Central memory CD8-positive, alpha-beta T cell (primary cell): ENCODE results near the gene PAQR7.

ENCODE experiments used
- ATAC-seq: fragments of 150-1000 bp; cut with Tn5 transposase; replicated peaks from 2 replicates; pipeline ENCODE4 v1.10.0; 2022; ENCODE audit warnings: mild to moderate bottlenecking, moderate FRiP score, moderate number of reproducible peaks; ENCODE audit not compliant: poor library complexity, severe bottlenecking; ENCODE audit errors: extremely low read depth
- DNase-seq, 2 donors: peaks; one replicate each; pipeline ENCODE4 v3.0.0; 2021; ENCODE audit warnings: low spot score in 2 of 2
- H3K27ac Mint-ChIP-seq: one replicate; pipeline ENCODE4 v1.8.0; 2022; ENCODE audit warnings: low read depth, mild to moderate bottlenecking, moderate library complexity, mixed read lengths
- H3K27me3 Mint-ChIP-seq: one replicate; pipeline ENCODE4 v1.8.0; 2022; ENCODE audit warnings: mixed read lengths
- H3K36me3 Mint-ChIP-seq: one replicate; pipeline ENCODE4 v1.8.0; 2022; ENCODE audit warnings: mild to moderate bottlenecking, moderate library complexity, mixed read lengths; ENCODE audit not compliant: insufficient read depth
- H3K4me1 Mint-ChIP-seq: one replicate; pipeline ENCODE4 v1.8.0; 2022; ENCODE audit warnings: mixed read lengths
- H3K4me3 Mint-ChIP-seq: one replicate; pipeline ENCODE4 v1.8.0; 2022; ENCODE audit warnings: mild to moderate bottlenecking, moderate library complexity, mixed read lengths
- H3K9me3 Mint-ChIP-seq: one replicate; pipeline ENCODE4 v1.8.0; 2022; ENCODE audit warnings: mixed read lengths

Gene PAQR7

DNA sequence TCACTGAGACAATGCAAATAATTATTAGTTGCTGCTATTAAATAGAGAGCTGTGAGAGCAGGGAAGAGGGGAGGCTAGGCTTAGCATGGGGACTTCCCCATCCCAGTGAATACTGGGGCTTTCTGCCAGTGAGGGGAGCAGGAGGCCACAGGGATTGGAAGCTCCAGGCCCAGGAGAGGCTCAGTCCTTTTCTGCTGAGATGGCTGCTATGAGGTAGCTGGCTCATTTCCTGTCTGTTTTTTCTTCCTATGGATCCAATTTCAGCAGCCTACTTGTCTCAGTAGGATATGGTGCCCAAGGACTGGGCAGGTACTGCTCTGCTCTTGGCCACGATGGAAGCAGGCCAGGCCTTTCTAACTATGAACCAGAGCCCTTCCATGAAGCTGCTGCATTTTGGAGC, 20.8 kb upstream of the PAQR7 start:
- Mint-ChIP-seq H3K27me3 (no peaks in the 10 kb centered on the region), H3K4me1 (peaks cover 9% of the 10 kb centered on the region), H3K36me3 (peaks cover 9% of the 10 kb centered on the region), H3K9me3 (no peaks in the 10 kb centered on the region), H3K27ac (no peak overlapping the region), H3K4me3 (no peak overlapping the region)
- no peak for ATAC-seq
- no peak for DNase-seq

DNA sequence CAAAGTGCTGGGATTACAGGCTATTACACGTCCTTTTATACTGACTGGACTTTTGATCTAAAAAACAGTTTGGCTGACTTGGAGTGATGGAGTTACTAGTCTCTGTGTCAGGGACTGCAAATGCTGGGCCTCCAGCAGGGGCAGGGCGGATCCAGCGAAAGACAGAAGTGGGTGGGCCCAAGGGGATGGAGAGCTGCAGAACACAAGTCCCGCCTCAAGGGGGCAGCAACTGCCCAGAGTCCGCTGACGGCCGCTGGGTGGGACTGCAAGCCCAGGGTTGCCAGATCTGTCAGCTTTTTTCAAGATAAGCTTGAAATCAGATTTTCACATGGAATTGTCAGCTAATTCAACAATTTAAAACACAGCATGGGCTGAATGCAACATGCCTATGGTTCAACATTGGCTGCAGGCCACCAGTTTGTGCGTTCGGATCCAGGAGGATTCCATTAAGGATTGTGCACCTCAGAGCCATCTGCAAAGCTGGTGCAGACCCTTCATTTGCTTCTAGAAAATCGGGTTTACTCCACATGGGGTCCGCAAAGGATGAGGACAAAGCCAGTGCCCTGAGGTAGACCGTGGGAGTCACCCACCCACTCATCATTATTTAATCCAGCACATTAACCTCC, 20.0 kb upstream of the PAQR7 start:
- no peaks in the 10 kb centered on the region for H3K9me3 Mint-ChIP-seq
- no peaks in the 10 kb centered on the region for H3K27me3 Mint-ChIP-seq
- H3K36me3 Mint-ChIP-seq: peaks cover 6% of the 10 kb centered on the region
- H3K27ac Mint-ChIP-seq: no peak overlapping the region
- no peak overlapping the region for H3K4me3 Mint-ChIP-seq
- peak; percentile 89 to 91 for DNase-seq
- peak; percentile 100 for ATAC-seq
- H3K4me1 Mint-ChIP-seq: peaks cover 9% of the 10 kb centered on the region

DNA sequence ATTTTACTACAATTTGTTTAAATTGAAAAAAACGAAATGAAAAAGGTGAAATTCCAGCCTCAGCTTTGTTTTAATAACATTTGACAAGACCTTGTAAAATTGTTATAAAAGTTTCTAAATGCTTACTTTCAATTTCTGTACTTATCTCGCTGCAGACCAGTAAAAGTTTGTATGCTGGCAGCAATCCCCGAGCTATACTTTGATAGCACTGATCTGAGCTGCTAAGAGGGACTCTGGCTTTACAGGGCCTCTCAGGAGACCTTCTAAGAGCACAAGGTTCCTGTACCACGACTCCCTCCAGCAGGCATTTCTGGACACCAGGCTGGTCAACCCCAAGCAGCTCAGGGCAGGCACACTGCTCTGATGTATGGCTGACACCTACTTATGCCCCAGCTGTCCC, 17.6 kb upstream of the PAQR7 start:
- H3K4me1 Mint-ChIP-seq: peaks cover 9% of the 10 kb centered on the region
- H3K4me3 Mint-ChIP-seq: no peak overlapping the region
- ATAC-seq (no peak), DNase-seq (no peak)
- no peaks in the 10 kb centered on the region for H3K27me3 Mint-ChIP-seq
- H3K36me3 Mint-ChIP-seq: peaks cover 6% of the 10 kb centered on the region
- H3K27ac Mint-ChIP-seq: no peak overlapping the region
- no peaks in the 10 kb centered on the region for H3K9me3 Mint-ChIP-seq

DNA sequence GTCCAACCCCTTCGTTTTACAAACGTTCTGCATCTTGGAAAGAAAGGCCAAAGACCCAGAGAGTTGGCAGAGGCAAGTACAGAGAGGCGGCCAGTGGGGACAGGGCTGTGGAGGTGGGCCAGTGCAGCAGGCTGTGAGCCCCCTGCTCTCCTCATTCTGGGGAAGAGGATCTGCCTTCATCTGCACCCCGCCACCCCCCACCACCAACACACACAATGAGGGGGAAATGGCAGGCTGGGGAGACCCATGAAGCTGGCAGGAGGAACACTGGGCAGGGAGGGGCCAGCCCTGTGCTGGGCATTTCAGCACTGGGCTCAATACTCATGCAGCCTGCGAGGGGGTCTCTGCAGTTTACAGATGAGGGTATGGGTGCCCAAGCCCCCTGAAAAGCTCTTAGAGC, 16.1 kb upstream of the PAQR7 start:
- Mint-ChIP-seq H3K27ac (no peak overlapping the region), H3K27me3 (no peaks in the 10 kb centered on the region), H3K4me3 (no peak overlapping the region), H3K9me3 (no peaks in the 10 kb centered on the region), H3K36me3 (peaks cover 4% of the 10 kb centered on the region), H3K4me1 (peaks cover 9% of the 10 kb centered on the region)
- no peak for DNase-seq
- ATAC-seq: no peak

DNA sequence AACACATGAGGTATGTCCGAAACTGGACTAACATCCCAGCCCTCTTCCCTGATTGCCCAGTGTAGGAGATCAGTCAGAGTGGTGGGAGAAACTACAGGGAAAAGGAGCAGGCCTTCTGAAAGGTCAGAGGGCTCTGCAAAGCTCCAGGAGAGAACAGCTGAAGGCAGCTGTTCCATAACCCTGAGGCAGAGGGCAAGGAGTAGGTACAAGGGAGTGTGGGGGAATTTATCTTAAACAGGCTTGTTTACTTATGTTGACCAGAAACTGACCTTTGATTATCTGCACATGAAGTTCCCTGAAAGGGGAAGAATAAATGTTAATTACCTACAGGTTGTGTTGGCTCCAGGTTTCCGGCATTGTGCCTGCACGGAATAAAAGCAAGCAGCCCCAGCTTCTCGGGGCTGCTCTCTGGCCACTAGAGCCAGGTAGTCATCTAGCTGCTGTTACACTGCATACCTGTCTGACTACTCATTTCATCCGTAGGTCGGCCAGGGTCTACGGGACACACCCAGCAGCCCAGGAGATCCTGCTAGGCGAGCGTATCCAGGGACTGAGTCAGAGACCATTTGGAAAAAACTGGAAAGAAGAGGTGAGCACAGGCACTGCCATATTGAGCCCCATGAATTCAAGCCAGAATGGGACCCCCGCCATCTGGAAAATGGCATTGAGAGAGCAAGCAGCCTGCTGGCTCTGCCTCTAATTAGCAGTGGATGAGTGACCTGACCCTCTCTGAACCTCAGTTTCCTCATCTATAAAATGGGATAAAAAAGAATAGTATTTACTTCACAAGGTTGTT, 14.9 kb upstream of the PAQR7 start:
- Mint-ChIP-seq H3K27ac (no peak overlapping the region), H3K36me3 (peaks cover 3% of the 10 kb centered on the region), H3K9me3 (no peaks in the 10 kb centered on the region), H3K4me3 (no peak overlapping the region), H3K27me3 (no peaks in the 10 kb centered on the region), H3K4me1 (peaks cover 4% of the 10 kb centered on the region)
- DNase-seq (no peak), ATAC-seq (no peak)

DNA sequence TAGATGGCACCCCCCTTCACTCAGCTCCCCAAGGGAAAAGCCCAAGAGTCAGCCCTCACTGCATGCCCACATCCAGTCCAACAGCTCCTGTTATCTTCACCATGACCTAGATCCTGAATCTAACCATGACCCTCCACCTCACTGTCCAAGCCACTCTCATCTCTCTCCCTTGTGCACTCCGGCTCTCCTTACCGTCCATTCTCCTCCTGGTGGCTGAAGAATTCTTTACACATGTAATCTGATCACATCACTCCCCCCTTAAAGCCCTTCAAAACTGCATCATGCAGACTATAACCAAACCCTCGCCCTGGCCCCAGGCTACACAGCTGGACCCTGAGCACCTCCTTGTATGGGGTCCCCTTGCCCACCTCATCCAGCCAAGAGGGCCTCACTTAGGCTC, 14.0 kb upstream of the PAQR7 start:
- Mint-ChIP-seq H3K4me1 (no peaks in the 10 kb centered on the region), H3K9me3 (no peaks in the 10 kb centered on the region), H3K4me3 (no peak overlapping the region), H3K27me3 (no peaks in the 10 kb centered on the region), H3K27ac (no peak overlapping the region), H3K36me3 (no peaks in the 10 kb centered on the region)
- no peak for DNase-seq
- no peak for ATAC-seq

DNA sequence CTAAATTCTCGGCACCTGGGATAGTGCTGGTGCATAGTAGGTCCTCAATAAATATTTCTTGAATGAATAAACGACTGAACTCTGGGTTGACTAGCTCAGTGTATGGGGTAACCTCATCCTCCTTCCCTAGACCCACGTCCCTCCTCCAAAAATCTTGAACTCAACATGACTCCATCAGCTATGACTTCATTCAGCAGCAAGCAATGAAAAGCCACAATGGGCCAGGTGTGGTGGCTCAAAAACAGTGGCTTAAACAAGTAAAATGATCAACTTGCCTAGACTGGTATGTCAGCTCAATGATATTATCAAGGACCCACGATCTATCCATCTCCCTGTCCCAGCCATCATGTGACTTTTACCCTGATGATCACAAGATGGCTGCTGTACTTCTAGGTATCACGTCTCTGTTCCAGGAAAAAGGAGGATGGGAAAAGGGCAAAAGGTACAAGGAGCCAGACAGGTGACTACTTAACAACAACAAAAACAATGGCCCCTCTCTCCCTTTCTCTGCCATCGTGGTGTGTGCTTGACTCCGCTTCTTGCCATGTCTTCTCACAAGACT, 13.0 kb upstream of the PAQR7 start:
- Mint-ChIP-seq H3K27ac (no peak overlapping the region), H3K36me3 (no peaks in the 10 kb centered on the region), H3K9me3 (no peaks in the 10 kb centered on the region), H3K4me3 (no peak overlapping the region), H3K4me1 (no peaks in the 10 kb centered on the region), H3K27me3 (no peaks in the 10 kb centered on the region)
- DNase-seq (no peak), ATAC-seq (no peak)

DNA sequence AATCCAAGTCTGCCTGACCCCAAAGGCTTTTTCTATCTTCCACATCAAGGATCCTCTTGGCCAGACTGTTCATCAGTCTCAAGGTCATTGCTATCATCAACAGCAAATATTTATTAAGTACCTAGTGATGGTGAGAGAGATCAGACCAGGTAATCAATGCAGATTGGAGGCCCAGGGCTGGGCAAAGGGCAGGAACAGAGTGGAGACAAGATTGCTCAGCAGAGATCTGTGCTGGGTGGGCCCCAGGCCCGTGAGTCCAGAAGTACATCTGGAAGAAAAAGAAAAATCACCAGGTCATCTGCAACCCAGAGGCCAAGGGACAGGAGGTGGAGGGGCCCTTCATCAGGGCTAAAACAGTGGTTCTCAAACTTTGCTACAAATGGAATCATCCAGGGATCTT, 10.1 kb upstream of the PAQR7 start:
- ATAC-seq (no peak), DNase-seq (no peak)
- no peak overlapping the region for H3K27ac Mint-ChIP-seq
- no peaks in the 10 kb centered on the region for H3K36me3 Mint-ChIP-seq
- no peaks in the 10 kb centered on the region for H3K4me1 Mint-ChIP-seq
- H3K27me3 Mint-ChIP-seq: no peaks in the 10 kb centered on the region
- no peak overlapping the region for H3K4me3 Mint-ChIP-seq
- no peaks in the 10 kb centered on the region for H3K9me3 Mint-ChIP-seq

DNA sequence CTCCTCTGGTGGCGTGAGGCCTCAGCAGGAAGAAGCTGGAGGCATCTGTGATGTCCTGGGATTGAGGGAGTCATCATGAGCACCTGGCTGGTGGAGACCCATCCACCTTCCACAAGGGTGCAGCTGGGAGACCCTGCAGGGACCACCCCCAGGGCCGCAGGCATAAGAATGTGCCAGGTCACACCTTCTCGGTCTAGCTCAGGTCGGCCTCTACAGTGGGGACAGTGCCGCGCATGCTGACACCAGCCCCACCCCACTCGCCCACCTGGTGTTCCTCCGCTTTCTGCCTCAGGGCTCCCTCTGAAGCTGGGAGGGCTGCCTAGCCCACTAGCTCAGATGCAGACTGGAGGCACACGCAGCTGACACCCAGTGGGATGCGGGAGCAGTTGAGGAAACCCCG, 5.8 kb upstream of the PAQR7 start:
- no peak for ATAC-seq
- Mint-ChIP-seq H3K27me3 (no peaks in the 10 kb centered on the region), H3K4me1 (peaks cover 4% of the 10 kb centered on the region), H3K9me3 (no peaks in the 10 kb centered on the region), H3K36me3 (no peaks in the 10 kb centered on the region), H3K4me3 (no peak overlapping the region), H3K27ac (no peak overlapping the region)
- DNase-seq: no peak

DNA sequence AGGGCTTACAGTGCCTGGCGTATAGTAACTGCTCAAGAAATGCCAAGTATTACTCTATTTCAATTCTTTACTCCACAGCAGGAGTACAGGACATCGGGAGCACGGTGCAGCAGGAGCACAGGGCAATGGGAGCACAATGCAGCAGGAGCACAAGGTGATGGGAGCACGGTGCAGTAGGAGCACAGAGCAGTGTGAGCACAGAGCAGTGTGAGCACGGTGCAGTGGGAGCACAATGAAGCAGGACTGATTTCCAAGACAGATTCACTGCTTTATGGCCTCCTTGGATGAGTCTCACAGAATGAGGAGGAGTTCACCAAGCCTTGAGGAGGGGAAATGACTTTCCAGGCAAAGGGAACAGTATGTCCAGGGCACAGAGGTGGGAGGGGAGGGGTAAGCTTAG, 5.0 kb upstream of the PAQR7 start:
- Mint-ChIP-seq H3K27me3 (no peaks in the 10 kb centered on the region), H3K27ac (no peak overlapping the region)

DNA sequence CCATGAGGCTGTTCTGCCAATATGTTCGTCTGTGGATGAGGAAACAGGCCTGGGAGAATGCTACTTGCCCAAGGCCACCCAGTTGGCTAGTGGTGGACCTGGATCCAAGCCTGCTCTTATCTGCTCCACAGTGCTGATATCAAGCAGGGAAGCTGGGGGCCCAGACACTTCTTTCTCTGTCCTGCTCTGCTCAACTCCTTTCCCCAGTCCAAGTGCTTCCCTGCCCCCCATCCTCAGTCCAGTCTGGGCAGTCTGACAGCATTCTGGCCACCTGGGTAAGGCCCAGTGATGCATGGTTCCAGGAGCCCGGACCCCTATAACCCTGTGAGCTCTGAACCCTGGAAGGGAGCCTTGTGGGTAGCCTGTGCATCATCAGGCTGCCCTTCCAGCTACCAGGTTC, 4.2 kb upstream of the PAQR7 start:
- DNase-seq (no peak), ATAC-seq (no peak)
- Mint-ChIP-seq H3K4me3 (no peak overlapping the region), H3K9me3 (no peaks in the 10 kb centered on the region), H3K27me3 (no peaks in the 10 kb centered on the region), H3K4me1 (peaks cover 14% of the 10 kb centered on the region), H3K27ac (no peak overlapping the region), H3K36me3 (peaks cover 4% of the 10 kb centered on the region)

More for the DNA sequence above, 5.0 kb upstream of the PAQR7 start:
- Mint-ChIP-seq H3K4me1 (peaks cover 9% of the 10 kb centered on the region), H3K36me3 (no peaks in the 10 kb centered on the region), H3K4me3 (no peak overlapping the region), H3K9me3 (no peaks in the 10 kb centered on the region)
- no peak for DNase-seq
- ATAC-seq: no peak

DNA sequence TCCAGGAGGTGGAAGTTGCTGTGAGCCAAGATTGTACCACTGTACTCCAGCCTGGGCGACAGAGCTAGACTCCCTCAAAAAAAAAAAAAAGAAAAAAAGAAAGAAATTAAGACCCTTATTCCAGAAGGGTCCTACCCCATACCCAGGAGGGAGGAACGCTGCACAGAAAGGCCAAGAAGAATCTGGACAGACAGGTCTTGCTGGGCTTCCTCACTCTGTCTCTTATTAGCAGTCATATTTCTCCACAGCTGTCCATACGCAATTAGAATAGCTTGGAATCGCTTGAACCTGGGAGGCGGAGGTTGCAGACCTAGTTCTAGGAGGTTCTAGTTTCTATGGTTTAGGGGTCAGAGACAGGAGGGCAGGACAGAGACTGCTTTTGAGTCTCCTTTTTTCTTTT, 3.2 kb upstream of the PAQR7 start:
- H3K36me3 Mint-ChIP-seq: peaks cover 4% of the 10 kb centered on the region
- H3K4me1 Mint-ChIP-seq: peaks cover 14% of the 10 kb centered on the region
- no peaks in the 10 kb centered on the region for H3K9me3 Mint-ChIP-seq
- no peak for DNase-seq
- H3K4me3 Mint-ChIP-seq: no peak overlapping the region
- no peak overlapping the region for H3K27ac Mint-ChIP-seq
- H3K27me3 Mint-ChIP-seq: no peaks in the 10 kb centered on the region
- ATAC-seq: no peak

DNA sequence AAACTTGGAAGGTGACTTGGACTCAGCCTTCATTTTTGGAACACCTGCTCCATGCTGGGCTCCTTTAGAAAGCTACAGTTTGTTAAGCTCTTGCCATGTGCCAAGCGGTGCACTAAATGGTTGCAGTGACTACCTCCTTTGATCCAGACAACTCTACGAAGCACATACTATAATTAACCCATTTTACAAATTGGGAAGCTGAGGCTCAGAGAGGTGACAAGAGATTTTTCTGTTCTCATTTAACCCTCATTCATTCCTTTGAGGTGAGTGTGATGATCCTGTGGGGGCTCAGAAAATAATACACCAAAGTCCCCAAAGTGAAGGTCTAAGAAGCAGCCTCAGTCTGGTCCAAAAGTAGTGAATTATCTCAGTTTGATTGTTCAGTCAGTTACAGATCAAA, 1.6 kb upstream of the PAQR7 start:
- Mint-ChIP-seq H3K4me1 (peaks cover 14% of the 10 kb centered on the region), H3K27ac (no peak overlapping the region), H3K36me3 (peaks cover 4% of the 10 kb centered on the region), H3K27me3 (no peaks in the 10 kb centered on the region), H3K9me3 (no peaks in the 10 kb centered on the region), H3K4me3 (no peak overlapping the region)
- ATAC-seq (no peak), DNase-seq (no peak)
